ENCODE measurements around the gene PLRG1.
A peak's percentile ranks its signal among the peaks of the same experiment; 100 is the strongest.

Gene PLRG1

DNA sequence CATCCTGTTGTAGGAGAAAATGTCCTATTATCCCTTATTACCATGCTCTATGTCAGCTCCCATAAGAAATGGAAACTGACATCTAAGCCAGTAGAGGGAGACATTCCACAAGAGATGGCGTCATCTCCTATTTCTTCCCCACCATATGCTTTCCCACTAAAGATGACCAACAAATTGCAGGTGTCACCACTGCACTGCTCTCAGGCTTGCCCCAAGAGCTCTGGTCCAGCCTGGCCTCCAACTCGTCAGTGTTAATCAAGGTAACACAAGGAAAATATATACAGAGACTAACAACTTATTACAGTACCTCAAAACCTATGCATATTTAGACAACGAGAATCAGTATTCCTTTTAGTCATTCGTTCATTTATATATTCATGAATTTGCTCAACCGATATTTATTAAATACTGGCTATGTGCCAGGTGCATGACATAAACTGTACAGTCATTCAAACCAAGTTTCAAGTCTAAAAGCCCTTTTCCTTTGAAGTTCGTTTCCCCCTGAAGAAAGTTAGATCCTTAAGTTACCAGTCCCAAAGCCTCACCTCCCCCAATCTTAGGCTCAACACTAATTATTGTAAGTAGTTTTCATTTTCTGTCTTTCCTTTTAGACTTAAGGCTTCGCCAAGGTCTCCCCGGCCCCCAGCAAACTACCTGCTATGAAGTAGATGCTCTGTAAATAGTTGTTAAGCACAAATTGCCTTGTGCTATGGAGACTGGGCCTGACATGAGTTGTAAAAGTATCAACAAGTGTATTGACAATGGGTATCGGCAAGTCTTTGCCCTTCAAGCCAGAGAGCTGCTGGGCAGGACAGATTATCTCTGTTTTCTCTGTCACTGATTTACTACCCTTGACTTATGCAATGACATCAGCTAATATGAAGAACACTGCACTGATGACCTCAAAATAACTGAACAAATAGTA, 9.6 kb upstream of the PLRG1 start:
- peak; percentile 75 for DNase-seq
- in situ Hi-C loops (cut with HindIII; ENCODE audit: low pct_ligation_motif_present, low sequenced_read_pairs), result no loop called here

DNA sequence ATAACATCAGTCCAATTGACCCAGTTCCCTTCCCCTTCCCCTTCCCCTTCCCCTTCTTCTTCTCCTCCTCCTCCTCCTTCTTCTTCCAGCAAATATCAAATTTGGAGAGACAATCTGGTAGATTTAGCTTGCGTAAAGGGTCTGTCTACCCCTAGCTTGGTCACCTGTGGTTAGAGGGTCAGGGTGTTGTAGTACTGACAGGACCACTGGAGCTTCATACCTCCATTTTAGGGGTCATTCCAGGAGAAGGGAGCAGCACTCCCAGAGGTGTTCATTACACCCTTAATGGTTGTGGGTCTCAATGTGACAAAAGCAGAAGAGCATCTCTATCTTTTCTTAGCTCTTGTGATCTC, 8.9 kb upstream of the PLRG1 start:
- H3K36me3 ChIP-seq (replicated peaks), result no peaks in the 10 kb centered on the region
- no peak overlapping the region for H3K4me3 ChIP-seq (ENCODE audit: low read depth, low read length)
- DNase-seq, result no peak
- H3K27me3 ChIP-seq (replicated peaks), result no peaks in the 10 kb centered on the region
- no peak overlapping the region for H3K27ac ChIP-seq
- TF ChIP-seq CTCF (IDR thresholded peaks at IDR 0.05; ENCODE audit: low read depth, low read length, missing control alignments), result no peak
- in situ Hi-C loops (cut with HindIII; ENCODE audit: low pct_ligation_motif_present, low sequenced_read_pairs), result no loop called here

More for the DNA sequence above, 9.6 kb upstream of the PLRG1 start:
- Histone ChIP-seq H3K36me3 (replicated peaks) (no peaks in the 10 kb centered on the region), H3K27me3 (replicated peaks) (no peaks in the 10 kb centered on the region), H3K27ac (no peak overlapping the region), H3K4me3 (ENCODE audit: low read depth, low read length) (no peak overlapping the region)
- TF ChIP-seq CTCF (IDR thresholded peaks at IDR 0.05; ENCODE audit: low read depth, low read length, missing control alignments), result peak; percentile 69

DNA sequence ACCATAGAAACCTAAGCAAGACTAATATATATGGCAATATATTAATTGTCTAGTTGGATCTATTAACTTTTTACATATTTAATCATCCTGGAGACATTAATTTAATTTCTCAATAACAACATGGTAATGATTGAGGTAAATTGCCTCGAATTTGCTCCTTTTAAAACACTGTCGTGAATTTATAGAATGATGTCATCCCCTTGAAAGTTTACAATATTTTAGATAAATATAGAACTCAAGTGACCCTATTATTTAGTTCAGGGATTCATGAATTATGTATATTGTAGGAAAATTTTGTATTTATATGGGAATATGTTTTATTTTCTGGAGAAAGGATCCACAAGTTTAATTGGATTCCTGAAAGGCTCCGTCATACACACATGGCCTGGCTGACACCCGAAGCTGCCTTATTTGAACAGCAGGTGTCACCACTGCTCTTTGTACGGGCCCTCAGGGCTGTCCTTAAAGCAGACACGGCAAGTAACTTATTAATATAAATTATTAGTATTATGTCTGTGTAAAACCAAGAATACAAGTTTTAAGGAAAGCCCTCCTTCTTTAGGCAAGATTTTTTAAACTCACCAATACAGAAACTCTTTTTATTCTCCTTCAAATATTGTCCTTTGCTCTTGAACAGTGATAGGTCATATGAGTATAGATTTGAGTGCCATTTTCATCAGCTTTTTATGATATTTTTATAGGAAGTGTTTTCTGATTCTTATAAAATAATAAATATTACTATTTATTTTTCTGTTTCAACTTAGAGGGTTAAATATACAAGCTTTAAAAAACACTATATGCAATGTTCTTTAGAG, 1.9 kb upstream of the PLRG1 start:
- in situ Hi-C loops (cut with HindIII; ENCODE audit: low pct_ligation_motif_present, low sequenced_read_pairs), result no loop called here
- peak; percentile 88 for TF ChIP-seq CTCF (IDR thresholded peaks at IDR 0.05; ENCODE audit: low read depth, low read length, missing control alignments)

GRCh38 chr4:154545689-154546088, 4.5 kb downstream of the PLRG1 start:
- no peaks in the 10 kb centered on the region for H3K27me3 ChIP-seq (replicated peaks)
- H3K36me3 ChIP-seq (replicated peaks), result peaks cover 54% of the 10 kb centered on the region
- no peak overlapping the region for H3K4me3 ChIP-seq (ENCODE audit: low read depth, low read length)
- in situ Hi-C loops (cut with HindIII; ENCODE audit: low pct_ligation_motif_present, low sequenced_read_pairs), result no loop called here
- no peak overlapping the region for H3K27ac ChIP-seq
- peak; percentile 49 for TF ChIP-seq CTCF (IDR thresholded peaks at IDR 0.05; ENCODE audit: low read depth, low read length, missing control alignments)
- DNase-seq, result no peak

More for the DNA sequence above, 1.9 kb upstream of the PLRG1 start:
- H3K36me3 ChIP-seq (replicated peaks), result peaks cover 6% of the 10 kb centered on the region
- DNase-seq, result peak; percentile 83
- H3K4me3 ChIP-seq (ENCODE audit: low read depth, low read length), result no peak overlapping the region
- H3K27ac ChIP-seq, result no peak overlapping the region
- H3K27me3 ChIP-seq (replicated peaks), result no peaks in the 10 kb centered on the region

DNA sequence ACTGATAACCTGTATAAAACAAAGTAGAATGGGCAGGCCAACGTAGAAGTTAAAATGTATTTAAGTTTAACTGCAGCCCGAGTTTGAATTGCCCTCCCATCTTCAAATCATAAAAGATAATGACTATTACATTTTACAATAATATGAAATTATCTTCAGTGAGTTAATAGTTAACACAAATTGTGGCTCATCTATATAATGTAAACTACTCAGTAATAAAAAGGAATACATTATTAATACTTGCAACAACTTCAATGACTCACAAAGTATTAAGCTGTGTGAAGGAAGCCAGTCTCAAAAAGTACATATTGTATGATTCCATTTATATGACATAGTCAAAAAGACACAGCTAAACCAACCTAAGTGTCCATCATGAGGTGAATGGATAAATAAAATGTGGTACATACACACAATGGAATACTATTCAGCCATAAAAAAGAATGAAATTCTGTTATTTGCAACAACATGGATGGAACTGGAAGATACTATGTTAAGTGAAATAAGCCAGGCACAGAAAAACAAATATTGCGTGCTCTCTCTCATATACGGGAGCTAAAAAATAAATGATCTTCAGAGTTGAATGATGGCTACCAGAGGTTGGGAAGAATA, 7.8 kb downstream of the PLRG1 start:
- H3K4me3 ChIP-seq (ENCODE audit: low read depth, low read length), result no peak overlapping the region
- in situ Hi-C loops (cut with HindIII; ENCODE audit: low pct_ligation_motif_present, low sequenced_read_pairs), result no loop called here
- H3K27ac ChIP-seq, result no peak overlapping the region
- H3K27me3 ChIP-seq (replicated peaks), result no peaks in the 10 kb centered on the region
- no peak for DNase-seq
- peaks cover 72% of the 10 kb centered on the region for H3K36me3 ChIP-seq (replicated peaks)
- TF ChIP-seq CTCF (IDR thresholded peaks at IDR 0.05; ENCODE audit: low read depth, low read length, missing control alignments), result no peak

All from brain microvascular endothelial cell (primary cell).